T-helper 2 cell treated with Interferon-gamma antibody and Interleukin-4, amounts not matched to agents 100 ng/mL and 5 ng/mL, for 36 hours (primary cell): ENCODE results near the gene MRPL54. TPM values are rescaled to one million over a fixed set of nuclear protein-coding genes. Genes with fewer than 3 reads are reported as not detected.
"Not testable (repeated sequence)": the region's sequence is repeated elsewhere in the genome, so short reads cannot be mapped to it uniquely, and the experiment has no call there.

ENCODE experiments used
- intact Hi-C: fragments of 100-400 bp; cut with micrococcal nuclease; formaldehyde crosslinking; loops from one replicate; pipeline ENCODE4 v1.15.1; 2023
- total RNA-seq: library from RNA; stranded (reverse); gene quantifications from 2 replicates; pipeline ENCODE4 v1.2.3, GENCODE V29; 2022

MRPL54 gene
- total RNA-seq, 1 donor from 2014 or later, result 105 TPM

DNA sequence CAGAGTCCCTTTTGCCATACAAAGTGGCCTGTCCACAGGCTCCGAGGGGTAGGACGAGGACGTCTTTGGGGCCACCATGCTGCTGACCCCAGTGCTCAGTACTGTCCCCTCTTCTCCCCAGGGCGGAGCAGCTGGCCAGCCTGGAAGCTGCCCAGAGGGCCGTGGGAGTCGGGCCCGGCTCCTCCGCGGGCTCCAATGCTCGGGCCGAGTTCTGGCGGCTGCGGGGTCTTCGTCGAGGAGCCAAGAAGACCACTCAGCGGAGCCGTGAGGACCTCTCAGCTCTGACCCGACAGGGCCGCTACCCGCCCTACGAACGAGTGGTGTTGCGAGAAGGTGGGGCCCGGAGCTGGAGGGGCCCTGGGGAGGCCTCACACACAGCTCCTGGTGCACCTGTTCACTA, 22.1 kb upstream of the MRPL54 start:
- intact Hi-C loops, result no loop called here

DNA sequence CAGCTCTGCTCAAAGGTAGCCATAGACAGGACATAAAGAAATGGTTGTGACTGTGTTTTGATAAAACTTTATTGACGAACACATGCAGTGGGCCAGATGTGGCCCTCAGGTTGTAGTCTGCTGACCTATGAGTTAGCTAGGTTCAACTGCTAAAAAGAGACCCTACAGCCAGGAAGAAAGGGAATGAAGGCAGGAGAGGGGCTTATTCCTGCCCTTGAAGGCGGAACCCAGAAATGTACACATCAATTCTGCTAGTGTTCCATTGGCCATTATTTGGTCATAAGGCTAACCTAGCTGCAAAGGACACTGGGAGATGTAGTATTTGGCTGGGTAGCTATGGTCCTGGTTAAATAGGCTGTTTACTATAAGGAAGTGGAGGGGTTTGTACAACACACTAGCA, 19.0 kb upstream of the MRPL54 start:
- intact Hi-C loops, result no loop called here

DNA sequence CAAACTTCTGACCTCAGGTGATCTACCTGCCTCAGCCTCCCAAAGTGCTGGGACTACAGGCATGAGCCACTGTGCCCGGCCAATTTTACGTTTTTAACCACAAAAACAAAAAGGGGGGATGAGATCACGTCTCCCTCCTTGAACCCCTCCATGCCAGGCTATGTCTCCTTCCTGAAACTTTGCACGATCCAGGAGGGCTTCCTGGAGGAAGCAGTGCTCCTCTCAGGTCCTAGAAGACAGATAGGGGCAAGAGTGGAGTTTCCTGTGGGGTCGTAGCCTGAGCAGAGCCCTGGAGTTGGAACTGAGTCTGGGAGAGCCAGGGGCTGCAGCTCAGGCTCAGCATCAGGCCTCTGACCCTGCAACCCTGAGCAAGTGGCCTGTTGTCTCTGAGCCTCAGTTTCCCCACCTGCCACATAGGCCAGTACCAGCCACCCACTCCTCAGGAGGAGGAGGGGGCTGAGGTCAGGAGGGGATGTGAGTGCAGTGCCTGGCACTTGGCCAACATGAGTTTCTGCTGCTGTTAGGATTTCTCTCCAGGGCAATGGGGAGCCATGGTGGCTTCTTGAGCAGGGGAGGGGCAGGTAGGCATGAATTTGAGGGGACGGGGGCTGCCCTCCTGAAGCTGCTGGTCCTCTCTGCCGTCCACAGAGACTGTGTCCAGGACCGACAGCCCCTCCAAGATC, 17.0 kb upstream of the MRPL54 start:
- intact Hi-C loops, result no loop called here

DNA sequence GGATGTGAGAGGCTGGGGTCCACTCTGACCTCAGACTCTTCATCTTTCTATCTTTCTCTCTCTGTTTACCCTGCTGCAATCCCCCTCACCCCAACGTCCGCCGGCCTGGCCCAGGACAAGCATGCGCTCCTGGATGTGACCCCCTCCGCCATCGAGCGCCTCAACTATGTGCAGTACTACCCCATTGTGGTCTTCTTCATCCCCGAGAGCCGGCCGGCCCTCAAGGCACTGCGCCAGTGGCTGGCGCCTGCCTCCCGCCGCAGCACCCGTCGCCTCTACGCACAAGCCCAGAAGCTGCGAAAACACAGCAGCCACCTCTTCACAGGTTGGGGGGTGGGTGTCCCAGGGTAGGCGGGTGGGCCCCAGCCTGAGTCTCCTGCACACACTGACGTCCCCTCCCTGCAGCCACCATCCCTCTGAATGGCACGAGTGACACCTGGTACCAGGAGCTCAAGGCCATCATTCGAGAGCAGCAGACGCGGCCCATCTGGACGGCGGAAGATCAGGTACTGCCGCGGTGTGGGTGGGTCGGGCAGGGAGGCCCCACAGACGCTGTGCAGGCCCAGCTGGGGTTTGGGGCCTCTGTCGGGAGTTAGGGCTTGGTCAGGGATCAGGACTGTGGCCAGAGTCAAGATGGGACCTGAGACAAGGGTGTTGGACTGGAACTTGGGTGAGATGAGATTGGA, 16.0 kb upstream of the MRPL54 start:
- intact Hi-C loops, result no loop called here

GRCh38 chr19:3748965-3749364, 13.5 kb upstream of the MRPL54 start:
- intact Hi-C loops, result no loop called here

GRCh38 chr19:3750211-3750610, 12.3 kb upstream of the MRPL54 start:
- intact Hi-C loops, result no loop called here

DNA sequence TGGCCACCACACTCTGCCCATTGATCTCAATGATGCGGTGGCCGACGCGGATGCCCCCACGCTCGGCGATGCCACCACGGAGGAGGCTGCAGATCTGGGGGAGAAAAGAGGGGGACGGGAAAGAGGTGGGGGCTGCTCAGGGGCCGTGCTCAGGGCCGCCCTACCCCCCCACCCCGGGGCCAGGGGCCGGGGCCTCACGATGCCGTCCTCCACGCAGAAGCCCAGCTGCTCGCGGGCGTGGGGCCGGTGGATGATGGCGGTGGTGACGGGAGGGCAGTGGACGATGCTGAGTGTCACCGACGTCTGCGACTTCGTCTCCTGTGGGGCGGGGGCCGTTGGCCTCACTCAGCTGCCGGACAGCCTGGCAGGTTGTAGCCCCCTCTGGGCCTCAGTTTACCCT, 11.2 kb upstream of the MRPL54 start:
- intact Hi-C loops, result no loop called here

DNA sequence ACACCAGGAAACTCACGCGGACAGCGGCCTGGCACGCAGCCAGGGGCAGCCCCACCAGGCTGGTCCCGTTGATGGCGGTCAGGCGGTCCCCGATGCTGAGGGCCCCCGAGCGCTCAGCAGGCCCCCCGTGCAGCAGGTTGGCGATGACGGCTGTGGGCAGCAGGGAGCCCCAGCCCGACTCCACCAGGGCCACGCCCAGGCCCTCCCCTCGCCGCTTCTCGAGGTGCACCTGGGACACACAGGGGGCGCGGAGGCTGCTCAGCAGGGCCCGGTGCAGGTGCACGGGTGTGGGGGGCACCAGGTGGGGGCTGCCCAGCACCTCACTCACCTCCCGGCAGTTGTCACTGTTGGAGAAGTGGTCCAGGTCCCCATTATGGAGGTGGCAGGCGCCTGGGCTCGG, 10.0 kb upstream of the MRPL54 start:
- intact Hi-C loops, result no loop called here

GRCh38 chr19:3753631-3754410, 8.7 kb upstream of the MRPL54 start:
- intact Hi-C loops, result no loop called here

GRCh38 chr19:3757705-3758104, 4.8 kb upstream of the MRPL54 start:
- intact Hi-C loops, result not testable (repeated sequence)

- intact Hi-C loops, result not testable (repeated sequence)
These were observed 4.2 kb upstream of the MRPL54 start for GRCh38 chr19:3758297-3758696.

DNA sequence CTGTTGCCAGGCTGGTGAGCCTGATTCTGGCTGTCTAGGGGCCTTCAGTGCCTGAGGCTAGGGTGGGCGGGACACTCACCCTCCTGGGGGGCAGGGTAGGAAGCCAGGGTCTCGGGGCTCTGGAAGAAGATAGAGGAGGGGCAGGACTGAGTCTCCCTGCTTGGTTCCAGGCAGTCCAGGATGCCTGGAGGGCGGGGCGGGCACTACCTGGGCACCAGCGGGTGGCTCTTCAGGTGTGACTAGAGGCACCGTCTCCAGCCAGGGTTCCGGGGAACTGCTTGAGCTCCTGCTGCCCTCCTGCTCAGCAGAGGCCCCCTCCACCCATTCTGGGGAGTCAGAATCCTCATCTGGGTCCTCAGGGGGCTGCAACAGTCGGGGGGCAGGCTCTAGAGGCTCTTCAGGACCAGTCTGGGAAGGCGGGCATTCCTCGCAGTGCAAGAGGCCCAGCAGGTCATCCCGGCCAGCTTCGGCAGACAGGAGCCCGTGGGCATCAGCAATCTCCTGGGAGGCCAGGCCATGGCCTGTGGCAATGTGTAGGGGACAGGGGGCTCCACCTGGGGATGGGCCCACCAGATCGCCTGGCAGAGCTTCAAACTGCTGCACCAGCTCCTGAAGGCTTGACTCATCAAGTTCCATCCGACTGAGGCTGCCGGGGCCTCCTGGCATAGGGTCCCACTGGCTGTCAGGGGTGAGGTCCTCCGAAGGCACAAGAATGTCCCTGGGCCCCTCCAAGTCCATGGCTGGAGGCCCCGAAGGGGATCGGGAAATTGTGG, 2.8 kb upstream of the MRPL54 start:
- intact Hi-C loops, result loop anchor here (5.0 kb wide), 1 partner anchor 228 kb away; the partner anchor contains the start of gene EEF2

DNA sequence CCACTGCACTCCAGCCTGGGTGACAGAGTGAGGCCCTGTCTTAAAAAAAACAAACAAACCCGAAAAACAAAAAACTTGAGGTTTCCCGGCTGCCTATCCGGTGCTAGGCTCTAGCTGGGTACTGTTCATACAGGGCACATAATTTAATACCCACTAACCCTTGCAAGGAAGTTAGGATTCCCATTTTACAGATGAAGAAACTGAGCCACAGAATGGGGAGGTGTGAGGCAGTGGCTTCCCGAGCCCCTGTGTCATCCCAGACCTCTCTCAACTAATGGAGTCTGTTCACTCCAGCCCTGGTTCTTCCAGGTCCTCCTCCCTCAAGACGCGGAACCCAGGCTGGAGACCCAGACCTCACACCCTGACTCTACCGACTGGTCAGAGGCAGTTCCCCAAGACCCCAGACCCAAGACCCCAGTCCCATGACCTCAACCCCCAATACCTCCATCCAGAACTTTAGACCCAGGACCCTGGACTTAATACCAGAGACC, 1.6 kb upstream of the MRPL54 start:
- intact Hi-C loops, result loop anchor here (5.0 kb wide), 1 partner anchor 226 kb away; the partner anchor contains the start of gene EEF2

DNA sequence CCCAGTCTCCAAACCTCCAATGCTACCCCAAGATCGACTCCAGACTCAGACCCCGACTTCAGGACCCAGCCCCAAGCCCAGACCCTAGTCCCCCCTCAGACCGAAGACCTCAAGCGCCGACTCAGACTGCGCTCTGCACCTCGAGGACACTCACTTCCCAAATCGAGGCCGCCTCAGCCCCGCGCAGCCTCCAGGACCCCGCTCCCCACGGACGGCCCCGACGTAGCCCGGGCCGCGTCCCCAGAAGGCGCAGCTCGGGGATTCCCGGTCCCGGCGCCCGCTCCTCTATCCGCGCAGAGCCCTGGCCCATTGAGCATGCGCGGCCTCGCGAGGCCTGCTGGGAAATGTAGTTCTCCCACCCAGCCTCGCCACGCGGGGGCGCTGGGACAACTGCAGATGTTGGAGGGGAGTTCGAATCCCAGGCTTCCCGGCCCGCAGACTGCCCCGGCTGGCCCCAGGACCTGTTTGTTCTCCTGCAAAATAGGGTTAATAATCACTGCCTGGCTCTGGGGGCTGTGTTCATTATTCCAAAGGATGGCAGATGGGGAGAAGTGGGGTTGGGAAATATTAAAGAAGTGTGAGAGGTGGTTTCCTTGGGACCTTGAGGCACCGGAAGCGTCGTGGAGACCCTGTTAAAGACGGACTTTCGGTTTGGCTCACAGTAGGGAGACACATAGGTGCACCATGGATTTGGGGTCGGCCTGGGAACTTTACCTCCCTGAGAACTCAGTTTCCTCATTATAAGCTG, 926 bp upstream of the MRPL54 start, which contains the start of gene APBA3:
Gene APBA3 (minus strand): TSS at position 311 of the 748 bp plus-strand sequence. CDS start 1,428 bp downstream, outside the sequence.
- intact Hi-C loops, result loop anchor here (2.0 to 5.0 kb wide), 5 partner anchors 51 to 485 kb away; partner anchors contain the start of genes EEF2, PIP5K1C and YJU2

GRCh38 chr19:3762130-3762473, 380 bp upstream of the MRPL54 start:
- intact Hi-C loops, result loop anchor here (2.0 to 5.0 kb wide), 5 partner anchors 51 to 485 kb away; partner anchors contain the start of genes EEF2, PIP5K1C and YJU2

GRCh38 chr19:3765121-3765520, 2.6 kb downstream of the MRPL54 start:
- intact Hi-C loops, result no loop called here

DNA sequence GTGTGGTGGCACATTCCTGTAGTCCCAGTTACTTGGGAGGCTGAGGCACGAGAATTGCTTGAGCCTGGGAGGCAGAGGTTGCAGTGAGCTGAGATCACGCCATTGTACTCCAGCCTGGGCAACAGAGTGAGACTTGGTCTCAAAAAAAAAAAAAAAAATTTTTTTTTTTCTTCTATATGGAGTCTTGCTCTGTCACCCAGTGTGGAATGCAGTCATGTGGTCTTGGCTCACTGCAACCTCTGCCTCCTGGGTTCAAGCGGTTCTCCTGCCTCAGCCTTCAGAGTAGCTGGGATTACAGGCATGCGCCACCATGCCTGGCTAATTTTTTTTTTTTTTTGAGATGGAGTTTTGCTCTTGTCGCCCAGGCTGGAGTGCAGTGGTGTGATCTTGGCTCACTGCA, 3.3 kb downstream of the MRPL54 start:
- intact Hi-C loops, result not testable (repeated sequence)

GRCh38 chr19:3766520-3766919, 4.0 kb downstream of the MRPL54 start:
- intact Hi-C loops, result no loop called here

- intact Hi-C loops, result no loop called here
These were observed 4.6 kb downstream of the MRPL54 start for GRCh38 chr19:3767050-3767449.
